Measurements from ENCODE around the gene POP7. TPM values are rescaled to one million over a fixed set of nuclear protein-coding genes. Genes with fewer than 3 reads are reported as not detected.
A peak's percentile ranks its signal among the peaks of the same experiment; 100 is the strongest.

The POP7 gene
- total and polyA plus RNA-seq, 2 of the 4 experiments (the other 2 are of a cell fraction): 14.9 to 38.0 TPM

- Histone ChIP-seq H3K79me1 (ENCODE audit: low read depth in 1 of 2, low read length in 2 of 2) (peaks cover 11 to 20% of the 10 kb centered on the region in 2 experiments), H4K5ac (ENCODE audit: low read depth, low read length) (no peak overlapping the region), H4K20me1 (ENCODE audit: insufficient read depth, low read length) (no peaks in the 10 kb centered on the region), H2AK9ac (replicated peaks; ENCODE audit: low read depth, low read length, poor library complexity) (peak overlapping the region; percentile 23), H3K4me3 (ENCODE audit: insufficient read depth, low read depth, low read length) (no peak overlapping the region), H3K56ac (ENCODE audit: extremely low read depth, insufficient read depth, low read length) (no peak overlapping the region), H3K27ac (ENCODE audit: insufficient read depth, low read length) (no peak overlapping the region), H3K18ac (ENCODE audit: low read depth, low read length) (no peak overlapping the region), H3K4me1 (ENCODE audit: control insufficient read depth, insufficient read depth, low read length) (peaks cover 3% of the 10 kb centered on the region; the same call in 1 of the 2 replicates), H2AFZ (replicated peaks; ENCODE audit: low read length, poor library complexity) (peak overlapping the region; percentile 39), H3K9ac (ENCODE audit: low read depth, low read length) (no peak overlapping the region), H2BK120ac (ENCODE audit: low read depth, low read length) (no peak overlapping the region), H3K9me1 (ENCODE audit: insufficient read depth, low read length) (no peaks in the 10 kb centered on the region), H3K9me3 (ENCODE audit: control insufficient read depth, insufficient read depth, low read length) (no peaks in the 10 kb centered on the region), H2BK5ac (ENCODE audit: low read depth, low read length, poor library complexity, severe bottlenecking) (no peak overlapping the region), H2AK5ac (ENCODE audit: low read depth, low read length) (no peak overlapping the region), H3K23ac (ENCODE audit: low read depth, low read length) (no peak overlapping the region), H3K4me2 (ENCODE audit: low read depth, low read length) (no peak overlapping the region), H3K36me3 (ENCODE audit: control insufficient read depth, insufficient read depth, low read length) (no peaks in the 10 kb centered on the region), H2BK15ac (ENCODE audit: low read depth, low read length) (no peak overlapping the region), H3K27me3 (ENCODE audit: control insufficient read depth, insufficient read depth, low read length) (peaks cover 5% of the 10 kb centered on the region; the same call in 1 of the 2 replicates), H4K8ac (ENCODE audit: low read depth in 2 of 2, low read length in 2 of 2) (no peak overlapping the region), H4K91ac (ENCODE audit: insufficient read depth, low read depth, low read length) (no peak overlapping the region), H3K14ac (replicated peaks; ENCODE audit: low read depth, low read length) (no peak overlapping the region), H2BK20ac (ENCODE audit: low read depth, low read length) (no peak overlapping the region), H3K4ac (ENCODE audit: low read depth, low read length) (no peak overlapping the region)
- in situ Hi-C loops (cut with MboI; ENCODE audit: low sequenced_read_pairs): loop anchor here (25.0 kb wide), 1 partner anchor 351 kb away; no protein-coding TSS in a partner anchor
- ChIA-PET CTCF (interaction anchor here (0.7 kb wide), 1 partner anchor 98 kb away, joined by 6 read pairs; no protein-coding TSS in a partner anchor), POLR2A (ENCODE audit: unreplicated experiment) (no interaction called here)
- dilution Hi-C loops (cut with HindIII; ENCODE audit: low sequenced_read_pairs, unreplicated experiment): no loop called here
- intact Hi-C loops (cut with micrococcal nuclease): no loop called here
- BruUV-seq (replicated peaks): no TSS peak
- no peak for DNase-seq
- TF ChIP-seq ELK1 (IDR thresholded peaks at IDR 0.05; ENCODE audit: borderline replicate concordance, low read depth, low read length) (no peak), USF2 (IDR thresholded peaks at IDR 0.05; ENCODE audit: low read depth, low read length) (no peak), RFX5 (IDR thresholded peaks at IDR 0.05; ENCODE audit: low read depth, low read length) (no peak), POLR2A (IDR thresholded peaks at IDR 0.05; ENCODE audit: low read depth, low read length) (no peak), MAZ (IDR thresholded peaks at IDR 0.05; ENCODE audit: borderline replicate concordance, low read depth, low read length) (no peak), BHLHE40 (IDR thresholded peaks at IDR 0.05; ENCODE audit: low read depth, low read length) (no peak), CHD1 (IDR thresholded peaks at IDR 0.05; ENCODE audit: low read depth, low read length) (no peak), RAD21 (IDR thresholded peaks at IDR 0.05; ENCODE audit: low read length) (no peak), SMC3 (IDR thresholded peaks at IDR 0.05; ENCODE audit: low read depth, low read length) (no peak), MXI1 (IDR thresholded peaks at IDR 0.05; ENCODE audit: borderline replicate concordance, low read depth, low read length) (no peak), FOS (IDR thresholded peaks at IDR 0.05; ENCODE audit: low read depth, low read length) (no peak), CEBPB (IDR thresholded peaks at IDR 0.05; ENCODE audit: low read depth, low read length) (no peak), MAFK (IDR thresholded peaks at IDR 0.05; ENCODE audit: low read depth, low read length) (no peak)
- TF ChIP-seq, protein P1, sequence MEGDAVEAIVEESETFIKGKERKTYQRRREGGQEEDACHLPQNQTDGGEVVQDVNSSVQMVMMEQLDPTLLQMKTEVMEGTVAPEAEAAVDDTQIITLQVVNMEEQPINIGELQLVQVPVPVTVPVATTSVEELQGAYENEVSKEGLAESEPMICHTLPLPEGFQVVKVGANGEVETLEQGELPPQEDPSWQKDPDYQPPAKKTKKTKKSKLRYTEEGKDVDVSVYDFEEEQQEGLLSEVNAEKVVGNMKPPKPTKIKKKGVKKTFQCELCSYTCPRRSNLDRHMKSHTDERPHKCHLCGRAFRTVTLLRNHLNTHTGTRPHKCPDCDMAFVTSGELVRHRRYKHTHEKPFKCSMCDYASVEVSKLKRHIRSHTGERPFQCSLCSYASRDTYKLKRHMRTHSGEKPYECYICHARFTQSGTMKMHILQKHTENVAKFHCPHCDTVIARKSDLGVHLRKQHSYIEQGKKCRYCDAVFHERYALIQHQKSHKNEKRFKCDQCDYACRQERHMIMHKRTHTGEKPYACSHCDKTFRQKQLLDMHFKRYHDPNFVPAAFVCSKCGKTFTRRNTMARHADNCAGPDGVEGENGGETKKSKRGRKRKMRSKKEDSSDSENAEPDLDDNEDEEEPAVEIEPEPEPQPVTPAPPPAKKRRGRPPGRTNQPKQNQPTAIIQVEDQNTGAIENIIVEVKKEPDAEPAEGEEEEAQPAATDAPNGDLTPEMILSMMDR (conservative IDR thresholded peaks at IDR 0.05; ENCODE audit: low read depth, low read length): no peak
- ATAC-seq (ENCODE audit: low read depth): peak; percentile 14; the same call in 1 of the 2 replicates
- 38% methylated on average over 5 of the region's 11 CpGs; no CpG with 5 or more reads in 1 of the 2 experiments for WGBS, 2 experiments (ENCODE audit: extremely low coverage in 2 of 2, insufficient read length in 1 of 2)
Observed at GRCh38 chr7:100711369-100711768, 5.4 kb downstream of the POP7 start.

Data from IMR-90 (cell line).